Esophagus squamous epithelium (tissue), 4 donors: ENCODE measurements around the gene BTNL8.

Source experiments
- CTCF ChIP-seq, 6 experiments: fragments of 450-650 bp in 4 of 6; fragments of 200-600 bp in 2 of 6; sonication (generic) in 2 of 6; IDR thresholded peaks; one replicate each; pipeline ENCODE4 v1.5.1; 2016 to 2019; ENCODE audit warnings: antibody characterized with exemption in 6 of 6, mild to moderate bottlenecking in 4 of 6, moderate library complexity in 4 of 6
- POLR2A ChIP-seq, 4 donors: fragments of 450-650 bp; IDR thresholded peaks; one replicate each; pipeline ENCODE4 v1.6.1; 2017; ENCODE audit warnings: antibody characterized with exemption in 4 of 4, mild to moderate bottlenecking in 4 of 4, moderate library complexity in 3 of 4

GRCh38 chr5:180910182-180910581, 11.2 kb downstream of the BTNL8 start:
- no peak for TF ChIP-seq CTCF (IDR thresholded peaks at IDR 0.05)
- TF ChIP-seq POLR2A (IDR thresholded peaks at IDR 0.05), result no peak
